ENCODE data around the gene NFYA. TPM values are rescaled to one million over a fixed set of nuclear protein-coding genes. Genes with fewer than 3 reads are reported as not detected.
A peak's percentile ranks its signal among the peaks of the same experiment; 100 is the strongest.

Gene NFYA
- total RNA-seq, 1 experiment from 2014 or later = 28.7 TPM

GRCh38 chr6:41092421-41093140, 19.8 kb downstream of the NFYA start:
- no peak overlapping the region for H2AFZ ChIP-seq (ENCODE audit: low read depth, low read length, poor library complexity, severe bottlenecking)
- H3K27ac ChIP-seq (ENCODE audit: low read depth, low read length) = no peak overlapping the region
- CTCF ChIA-PET = interaction anchor here (1.1 to 2.3 kb wide), 2 partner anchors 16 to 90 kb away, joined by 3 to 18 read pairs; no protein-coding TSS in a partner anchor
- intact Hi-C loops (cut with micrococcal nuclease) = loop anchor here (1.0 kb wide), 2 partner anchors 90 to 226 kb away; no protein-coding TSS in a partner anchor
- H3K9me2 ChIP-seq (ENCODE audit: insufficient read depth) = no peaks in the 10 kb centered on the region
- H3K4me3 ChIP-seq (replicated peaks in 1 of 2; ENCODE audit: low read depth in 1 of 2, low read length in 2 of 2) = no peak overlapping the region
- RAD21 ChIA-PET (ENCODE audit: low non-redundant PET in 1 of 2, low total read pairs in 2 of 2, uncharacterized antibody in 2 of 2, unreplicated experiment in 2 of 2) = interaction anchor here in 1 of 2 experiments (1.7 kb wide), 1 partner anchor 90 kb away, joined by 4 read pairs; no protein-coding TSS in a partner anchor
- no peaks in the 10 kb centered on the region for H3K4me1 ChIP-seq (ENCODE audit: control insufficient read depth in 1 of 2, insufficient read depth in 2 of 2, low read length in 2 of 2)
- no peak overlapping the region for H3K4me2 ChIP-seq (ENCODE audit: low read length)
- H3K36me3 ChIP-seq (ENCODE audit: control insufficient read depth in 1 of 2, insufficient read depth in 2 of 2, low read length in 2 of 2) = peaks cover 44 to 59% of the 10 kb centered on the region in 2 experiments
- H3K79me2 ChIP-seq (ENCODE audit: insufficient read depth, low read length) = peaks cover 4% of the 10 kb centered on the region; the same call in 1 of the 2 replicates
- POLR2A ChIA-PET = no interaction called here
- no TSS peak for BruUV-seq (replicated peaks)
- no peak overlapping the region for H3K9ac ChIP-seq (ENCODE audit: low read length)
- H4K20me1 ChIP-seq (ENCODE audit: insufficient read depth) = no peaks in the 10 kb centered on the region
- TF ChIP-seq YY1 (IDR thresholded peaks at IDR 0.05; ENCODE audit: extremely low read depth, insufficient replicate concordance, low read depth, low read length) (no peak), RAD21 (IDR thresholded peaks at IDR 0.05; ENCODE audit: low read depth) (peak; percentile 44), ZFX (IDR thresholded peaks at IDR 0.05) (no peak), EZH2phosphoT487 (IDR thresholded peaks at IDR 0.05; ENCODE audit: borderline replicate concordance) (no peak), CTCF (IDR thresholded peaks at IDR 0.05 in 2 of 3, conservative IDR thresholded peaks at IDR 0.05 in 1 of 3; ENCODE audit: borderline replicate concordance in 1 of 3, insufficient read depth in 1 of 3, low read depth in 2 of 3, low read length in 2 of 3) (peak; percentile 41 to 45 (median 44); a peak in 4 of 6 replicates), SP1 (IDR thresholded peaks at IDR 0.05; ENCODE audit: low read depth) (no peak), EZH2 (IDR thresholded peaks at IDR 0.05) (no peak)
- TF ChIP-seq, protein P1, sequence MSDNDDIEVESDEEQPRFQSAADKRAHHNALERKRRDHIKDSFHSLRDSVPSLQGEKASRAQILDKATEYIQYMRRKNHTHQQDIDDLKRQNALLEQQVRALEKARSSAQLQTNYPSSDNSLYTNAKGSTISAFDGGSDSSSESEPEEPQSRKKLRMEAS (IDR thresholded peaks at IDR 0.05) = no peak
- DNase-seq (ENCODE audit: low read depth, low spot score) (no peak), ATAC-seq (peak; percentile 70)
- H3K27me3 ChIP-seq (ENCODE audit: insufficient read depth, low read length) = no peaks in the 10 kb centered on the region
- H3K9me3 ChIP-seq (ENCODE audit: control insufficient read depth in 1 of 2, insufficient read depth in 1 of 2, low read depth in 1 of 2, low read length in 2 of 2) = no peaks in the 10 kb centered on the region

Data from HCT116 (cell line).